ENCODE data around the gene C5orf34. TPM values are rescaled to one million over a fixed set of nuclear protein-coding genes. Genes with fewer than 3 reads are reported as not detected.
A peak's percentile ranks its signal among the peaks of the same experiment; 100 is the strongest.
"Not testable (repeated sequence)": the region's sequence is repeated elsewhere in the genome, so short reads cannot be mapped to it uniquely, and the experiment has no call there.

The C5orf34 gene, protein sequence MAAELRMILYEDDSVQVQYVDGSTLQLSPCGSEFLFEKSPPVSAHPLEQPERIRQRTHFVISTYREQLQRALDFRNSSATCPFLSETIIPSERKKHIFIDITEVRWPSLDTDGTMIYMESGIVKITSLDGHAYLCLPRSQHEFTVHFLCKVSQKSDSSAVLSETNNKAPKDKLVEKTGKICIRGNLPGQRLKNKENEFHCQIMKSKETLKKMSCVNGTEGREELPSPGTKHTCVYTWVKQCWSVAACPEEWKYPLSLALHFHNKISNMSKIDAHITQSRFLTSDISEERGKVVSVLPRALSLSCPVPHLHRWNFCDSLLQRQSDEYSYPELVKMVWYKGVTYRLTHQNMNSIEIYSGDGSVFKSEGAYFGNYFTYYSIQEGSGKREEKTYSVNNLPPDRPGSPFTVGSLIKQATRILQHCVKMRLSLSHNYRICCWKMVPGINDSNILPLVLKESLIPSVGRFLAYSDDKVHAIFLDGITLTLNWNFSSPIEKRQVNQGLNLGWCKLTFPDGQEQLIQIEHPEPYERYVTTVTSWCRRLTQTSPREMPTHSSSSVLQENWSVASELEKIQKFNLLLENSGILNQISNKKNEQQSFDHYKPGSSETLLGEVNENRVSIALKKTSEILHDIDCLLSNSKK
- 1 to 10 TPM; 2.5 to 6.7 (median 3.5) TPM for polyA plus RNA-seq (ENCODE audit: insufficient read length in 10 of 10)
- long read RNA-seq, donor 1, result 0 reads
- long read RNA-seq, donor 2, partial matches to known transcripts, result 0 of 1 reads
- long read RNA-seq, donor 2, other reads (novel, unspliced or antisense), result 0 of 1 reads
- long read RNA-seq, donor 3, result 0 reads
- long read RNA-seq, donor 4, result 0 reads
- long read RNA-seq, donor 5, partial matches to known transcripts, result 0 of 1 reads
- long read RNA-seq, donor 5, other reads (novel, unspliced or antisense), result 0 of 1 reads
- long read RNA-seq, donor 6, result 0 reads
- long read RNA-seq, donor 7, result 0 reads
- long read RNA-seq, donor 8, partial matches to known transcripts, result 0 of 2 reads
- long read RNA-seq, donor 8, other reads (novel, unspliced or antisense), result 0 of 2 reads
- long read RNA-seq, donor 9, result 0 reads

DNA sequence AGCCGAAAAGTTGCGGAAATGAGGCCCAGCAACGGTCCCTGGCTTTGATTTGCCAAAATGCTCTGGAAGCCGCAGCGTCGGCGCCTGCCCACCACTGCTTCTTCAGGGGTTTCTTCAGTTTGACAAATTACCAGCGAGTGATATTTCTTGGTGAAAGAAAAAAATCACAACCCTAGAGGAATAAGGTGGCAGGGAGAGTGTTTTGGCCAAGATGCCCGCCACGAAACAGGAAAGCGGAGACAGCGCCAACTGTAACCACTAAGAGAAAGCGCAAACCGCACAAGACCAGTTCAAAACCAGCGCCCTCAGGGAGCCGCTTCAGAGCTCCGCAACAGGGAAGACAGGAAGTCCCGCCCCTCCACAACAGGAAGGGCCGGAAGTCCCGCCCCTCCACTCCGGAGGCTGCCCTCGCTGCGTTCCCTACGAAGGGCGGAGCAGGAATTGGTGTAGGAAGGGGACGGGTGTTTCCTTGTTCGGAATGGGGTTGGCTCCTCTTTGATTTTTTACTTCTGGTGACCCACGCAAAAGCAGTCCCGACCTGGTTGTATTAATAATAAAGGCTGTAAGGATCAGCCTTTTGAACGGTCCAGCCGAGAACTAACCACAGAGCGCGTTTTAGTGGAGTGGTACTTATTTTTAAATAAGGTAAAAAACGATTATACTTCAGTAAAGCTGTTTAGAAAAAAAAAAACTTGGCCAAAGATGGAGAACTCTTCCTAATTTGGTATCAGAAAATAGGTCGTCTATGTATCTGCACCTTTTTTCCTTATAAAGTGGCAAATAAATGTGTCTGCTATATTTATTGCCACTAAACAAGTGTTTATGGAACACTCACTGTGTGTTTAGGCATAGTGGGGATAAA lies at the start of gene C5orf34:
C5orf34 (minus strand) TSS at position 333 of the 862 bp plus-strand sequence. CDS start 5,809 bp downstream, outside the sequence.
- peak; percentile 96 to 98 (median 97) for DNase-seq

DNA sequence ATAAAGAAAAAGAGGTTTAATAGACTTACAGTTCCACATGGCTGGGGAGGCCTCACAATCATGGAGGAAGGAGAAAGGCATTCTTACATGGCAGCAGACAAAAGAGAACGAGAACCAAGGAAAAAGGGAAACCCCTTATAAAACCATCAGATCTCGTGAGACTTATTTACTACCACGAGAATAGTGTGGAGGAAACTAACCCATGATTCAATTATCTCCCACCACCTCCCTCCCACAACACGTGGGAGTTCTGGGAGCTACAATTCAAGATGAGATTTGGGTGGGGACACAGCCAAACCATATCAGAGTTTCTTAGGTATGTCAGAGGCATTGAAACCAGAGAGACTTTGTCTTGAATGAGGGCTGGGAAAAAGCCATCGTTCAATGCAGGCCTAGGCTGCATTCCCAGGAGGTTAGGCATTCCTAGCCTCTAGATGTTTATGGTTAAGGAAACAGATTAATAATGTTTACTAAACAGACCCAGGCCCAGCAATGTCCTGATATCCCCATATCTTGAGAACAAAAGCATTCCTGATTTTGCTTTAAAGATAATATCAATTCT lies 49.4 kb upstream of the C5orf34 start:
- no peak for DNase-seq

DNA sequence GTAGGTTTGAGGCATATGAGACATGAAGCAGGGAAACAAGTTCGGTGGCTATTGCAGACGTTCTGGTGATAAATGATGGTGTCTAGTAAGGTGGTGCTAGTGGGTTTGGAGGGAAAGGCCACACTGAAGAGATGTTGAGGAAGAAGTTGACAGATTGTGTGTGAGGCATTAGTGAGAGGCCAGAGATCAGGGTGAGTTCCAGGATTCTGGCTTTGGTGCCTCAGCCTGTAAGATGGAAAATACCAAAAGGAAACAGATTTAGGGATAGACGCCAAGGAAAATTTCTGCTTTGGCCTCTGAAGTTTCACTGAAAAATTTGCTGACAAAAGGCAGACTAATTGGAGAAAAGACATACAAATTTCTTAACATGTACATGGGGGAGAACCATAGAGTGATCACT lies 48.4 kb upstream of the C5orf34 start:
- no peak for DNase-seq

DNA sequence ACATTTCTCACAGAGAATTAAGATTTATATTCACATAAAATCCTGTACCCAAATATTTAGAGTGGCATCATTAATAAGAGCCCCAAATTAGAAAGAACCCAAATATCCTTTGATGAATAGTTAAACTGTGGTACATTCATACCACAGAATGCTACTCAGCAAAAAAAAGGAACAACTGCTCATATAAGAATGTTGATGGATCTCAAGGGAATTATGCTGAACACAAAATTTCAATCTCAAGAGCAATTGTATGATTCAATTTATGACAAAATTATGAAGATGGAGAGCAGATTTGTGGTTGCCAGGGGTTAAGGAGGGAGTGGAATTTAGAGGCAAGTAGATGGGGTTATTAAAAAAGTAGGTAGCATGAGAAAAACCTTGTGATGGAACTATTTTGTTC lies 46.4 kb upstream of the C5orf34 start:
- peak in 1 of 3 donors; percentile 25 for DNase-seq

DNA sequence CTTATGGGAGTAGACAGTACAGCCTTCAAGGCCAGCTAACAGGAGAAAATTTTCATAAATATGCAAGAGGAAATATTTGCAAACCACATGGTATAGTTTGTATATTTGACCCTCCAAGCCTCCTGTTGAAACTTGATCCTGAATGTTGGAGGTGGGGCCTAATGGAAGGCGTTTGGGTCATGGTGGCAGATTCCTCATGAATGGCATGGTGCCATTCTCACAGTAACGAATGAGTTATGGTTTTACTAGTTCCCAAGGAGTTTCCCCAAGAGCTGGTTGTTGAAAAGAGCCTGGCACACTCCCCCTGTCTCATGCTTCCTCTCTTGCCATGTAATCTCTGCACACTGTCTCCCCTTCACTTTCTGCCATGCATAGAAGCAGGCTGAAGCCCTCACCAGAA lies 45.2 kb upstream of the C5orf34 start:
- DNase-seq, result peak in 1 of 3 donors; percentile 18

DNA sequence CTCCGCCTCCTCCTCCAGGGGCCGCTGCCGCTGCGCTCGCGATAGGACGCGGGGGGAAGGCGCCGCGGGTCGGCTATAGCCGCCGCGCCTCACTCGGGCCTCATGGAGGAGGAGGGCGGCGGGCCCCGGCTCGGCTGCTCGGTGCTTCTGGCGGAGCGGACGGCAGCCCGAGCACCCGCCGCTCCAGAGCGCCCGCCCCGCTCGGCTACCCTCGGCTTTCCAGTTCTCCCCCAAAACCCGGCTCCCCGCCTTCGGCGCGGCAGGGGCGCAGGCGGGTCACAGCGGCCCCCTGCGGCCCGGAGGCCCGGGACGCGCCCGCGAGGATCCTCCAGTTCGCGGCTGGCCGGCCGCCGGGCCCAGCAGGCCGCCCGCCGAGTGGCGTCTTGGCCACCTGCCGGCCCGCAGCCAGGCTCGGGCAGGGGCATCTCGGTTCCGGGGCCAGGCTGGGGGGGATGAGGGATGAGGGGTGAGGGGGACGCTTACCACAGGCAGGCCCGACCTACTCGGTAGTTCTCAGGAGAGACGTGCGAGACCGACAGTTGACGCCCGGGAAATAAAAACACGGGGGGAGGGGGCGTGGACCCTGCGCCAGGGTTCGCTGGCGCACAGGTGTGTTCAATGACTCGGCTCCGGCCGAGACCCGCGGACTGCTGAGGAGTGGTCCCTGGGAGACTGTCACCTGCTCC lies 42.1 kb upstream of the C5orf34 start, which contains the start of gene PAIP1:
PAIP1 (minus strand) TSS at position 221 of the 686 bp plus-strand sequence. CDS start 231 bp downstream, outside the sequence.
- peak; percentile 86 to 97 (median 90) for DNase-seq

DNA sequence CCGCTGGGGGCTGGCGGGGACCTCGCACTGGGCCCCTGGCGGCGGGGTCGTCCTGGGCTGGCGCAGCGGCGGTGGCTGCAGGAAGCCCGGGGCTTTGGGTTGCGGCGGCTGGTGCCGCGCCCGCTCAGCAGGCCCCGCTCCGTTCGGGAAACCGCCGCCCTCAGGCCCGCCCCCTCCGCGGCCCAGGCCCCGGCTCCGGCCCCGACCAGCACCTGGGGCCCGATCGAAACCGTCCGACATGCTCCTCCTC lies 41.6 kb upstream of the C5orf34 start:
- DNase-seq, result not testable (repeated sequence)

DNA sequence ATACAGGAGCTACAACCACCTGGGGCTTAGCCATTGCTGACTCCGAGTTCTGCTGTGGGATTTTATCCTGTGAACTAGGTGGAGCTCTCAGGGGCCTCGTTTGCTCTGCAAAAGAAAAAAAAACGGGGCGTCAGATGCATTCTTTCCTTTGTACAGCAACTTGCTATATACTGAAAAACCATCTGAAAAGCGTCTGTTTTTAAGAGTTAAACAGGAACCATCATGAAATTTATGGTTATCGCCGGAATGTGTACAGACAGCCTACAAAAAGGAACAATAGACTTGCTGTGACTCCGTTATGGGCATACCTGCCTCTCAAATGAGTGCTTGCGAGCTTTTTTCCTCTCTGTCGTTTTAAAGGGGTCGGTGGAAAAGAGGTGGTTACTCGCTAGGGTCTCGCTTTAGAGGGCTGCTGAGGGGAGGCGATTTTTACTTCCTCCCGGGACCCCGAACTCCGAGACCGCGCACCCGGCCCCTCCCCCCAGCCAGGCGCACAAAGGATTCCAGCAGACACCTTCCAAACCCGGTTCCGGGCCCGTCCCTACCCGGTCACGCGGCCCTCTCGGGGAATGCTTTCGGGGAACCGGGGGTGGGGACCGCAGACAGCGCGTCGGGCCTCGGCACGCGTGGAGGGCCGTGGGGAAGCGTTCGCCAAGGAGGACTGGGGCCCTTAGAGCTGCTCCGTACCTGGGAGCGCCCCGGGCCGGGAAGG lies 41.1 kb upstream of the C5orf34 start:
- peak; percentile 28 to 84 (median 53) for DNase-seq

DNA sequence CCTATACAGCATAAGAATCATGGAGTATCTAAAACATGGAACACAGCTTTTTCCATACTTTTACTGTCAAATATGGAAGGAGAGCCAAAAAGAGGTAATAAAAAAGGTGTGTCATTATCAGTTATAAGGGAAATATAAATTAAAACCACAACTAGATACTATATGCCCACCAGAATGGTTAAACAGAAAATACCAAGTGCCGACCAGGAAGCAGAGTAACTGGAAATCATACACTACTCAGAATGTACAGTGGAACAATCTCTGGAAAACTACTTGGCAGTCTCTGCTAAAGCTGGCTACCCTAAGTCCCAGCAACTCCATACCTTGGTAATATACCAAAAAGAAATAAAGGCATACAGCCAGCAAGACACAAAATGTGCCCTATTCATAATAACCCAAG lies 39.5 kb upstream of the C5orf34 start:
- DNase-seq, result no peak

DNA sequence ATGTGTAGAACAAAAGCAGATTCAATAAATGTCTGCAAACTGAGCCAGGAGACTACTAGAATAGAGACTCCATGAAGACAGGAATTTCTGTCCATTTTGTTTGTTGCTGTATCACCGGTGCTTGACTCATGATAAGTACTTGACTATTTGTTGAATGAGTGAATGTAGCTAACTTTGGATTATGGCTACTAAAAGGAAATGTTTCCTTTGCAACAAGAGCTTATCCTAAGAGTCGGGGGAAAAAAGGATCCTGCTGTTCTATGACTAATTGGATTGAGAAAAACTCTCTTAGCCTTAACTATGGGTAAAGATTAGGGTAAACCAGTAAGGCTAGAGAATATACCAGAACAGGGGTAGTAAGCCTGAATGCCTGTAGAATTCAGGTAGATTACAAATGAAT lies 38.4 kb upstream of the C5orf34 start:
- no peak for DNase-seq

DNA sequence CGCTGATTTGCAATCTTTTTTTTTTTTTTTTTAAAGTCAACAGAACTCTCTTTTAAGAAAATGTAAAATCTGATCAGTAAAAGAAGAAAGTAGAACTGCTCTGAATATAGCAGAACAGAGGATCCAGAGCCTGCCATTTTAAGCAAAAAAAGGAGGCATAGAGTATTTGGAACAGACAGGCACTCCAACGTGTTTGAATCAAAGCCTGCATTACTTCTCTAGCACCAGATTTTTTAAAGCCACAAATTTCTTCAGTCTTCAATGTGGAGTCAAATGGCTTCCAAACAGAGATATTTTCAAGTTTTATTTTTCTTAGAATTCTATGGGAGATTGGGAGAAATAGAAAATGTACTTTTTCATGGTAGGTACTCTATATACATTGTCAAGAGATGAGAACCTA lies 36.8 kb upstream of the C5orf34 start:
- no peak for DNase-seq

DNA sequence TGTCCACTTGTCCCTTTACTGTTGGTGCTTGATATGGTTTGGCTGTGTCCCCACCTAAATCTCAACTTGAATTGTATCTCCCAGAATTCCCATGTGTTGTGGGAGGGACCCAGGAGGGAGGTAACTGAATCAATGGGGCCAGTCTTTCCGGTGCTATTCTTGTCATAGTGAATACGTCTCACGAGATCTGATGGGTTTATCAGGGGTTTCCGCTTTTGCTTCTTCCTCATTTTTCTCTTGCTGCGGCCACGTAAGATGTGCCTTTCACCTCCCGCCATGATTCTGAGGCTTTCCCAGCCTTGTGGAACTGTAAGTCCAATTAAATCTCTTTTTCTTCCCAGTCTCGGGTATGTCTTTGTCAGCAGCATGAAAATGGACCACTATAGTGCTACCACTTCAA lies 34.3 kb upstream of the C5orf34 start:
- DNase-seq, result not testable (repeated sequence)

DNA sequence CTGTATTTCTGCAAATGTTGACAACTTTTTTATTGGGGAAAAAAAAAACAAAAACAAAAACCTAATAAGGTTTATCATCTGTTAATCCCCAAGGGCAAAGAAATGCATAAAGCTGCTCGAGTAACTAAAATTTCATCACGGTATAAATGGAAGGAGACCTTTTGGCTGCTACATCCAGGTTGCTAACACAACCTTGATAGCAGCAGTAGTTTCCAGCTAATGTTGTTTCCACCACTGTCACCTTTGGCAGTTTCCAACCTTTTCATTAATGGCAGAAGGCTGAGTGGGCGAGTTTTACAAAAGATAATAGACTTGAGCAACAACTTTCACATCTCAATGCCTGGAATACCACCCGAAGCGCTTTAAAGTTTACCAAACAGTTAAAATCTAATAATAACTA lies 33.4 kb upstream of the C5orf34 start:
- no peak for DNase-seq

DNA sequence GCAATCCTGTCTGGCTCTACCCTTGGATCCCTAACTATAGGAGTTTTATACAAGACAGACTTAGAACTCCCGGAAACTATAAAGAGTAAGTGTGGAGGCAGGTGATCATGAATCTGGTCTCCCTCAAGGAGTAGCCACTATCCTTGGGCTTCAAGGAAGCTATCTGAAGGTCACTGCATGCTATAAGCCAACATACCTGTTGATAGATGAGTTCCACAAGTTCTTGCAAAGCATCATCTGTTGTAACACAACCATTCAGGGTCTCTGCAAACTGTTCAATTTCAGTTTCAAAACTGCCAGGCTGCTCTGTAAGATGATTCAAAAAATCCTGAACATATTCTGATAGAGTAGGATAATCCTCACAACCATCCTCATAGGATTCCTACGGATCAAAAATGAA lies 32.6 kb upstream of the C5orf34 start:
- DNase-seq, result no peak

DNA sequence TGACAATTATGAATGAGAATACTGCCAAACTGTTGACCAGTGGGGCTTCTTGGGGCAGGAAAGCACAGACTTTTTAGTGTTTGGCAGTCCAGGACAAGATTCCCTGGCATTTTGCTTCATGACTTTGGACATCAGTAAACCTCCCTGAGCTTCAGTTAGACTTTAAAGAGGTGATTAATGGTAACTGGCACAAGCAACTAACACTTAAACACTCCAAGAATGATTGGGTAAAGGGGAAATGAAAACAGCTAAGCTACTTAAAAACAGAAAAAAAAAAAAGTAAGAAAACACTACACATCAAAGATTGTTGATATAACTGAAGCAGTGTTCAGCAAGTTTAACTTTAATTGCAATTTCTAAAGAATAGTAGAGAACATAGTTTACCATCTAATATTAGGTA lies 28.5 kb upstream of the C5orf34 start:
- DNase-seq, result no peak

DNA sequence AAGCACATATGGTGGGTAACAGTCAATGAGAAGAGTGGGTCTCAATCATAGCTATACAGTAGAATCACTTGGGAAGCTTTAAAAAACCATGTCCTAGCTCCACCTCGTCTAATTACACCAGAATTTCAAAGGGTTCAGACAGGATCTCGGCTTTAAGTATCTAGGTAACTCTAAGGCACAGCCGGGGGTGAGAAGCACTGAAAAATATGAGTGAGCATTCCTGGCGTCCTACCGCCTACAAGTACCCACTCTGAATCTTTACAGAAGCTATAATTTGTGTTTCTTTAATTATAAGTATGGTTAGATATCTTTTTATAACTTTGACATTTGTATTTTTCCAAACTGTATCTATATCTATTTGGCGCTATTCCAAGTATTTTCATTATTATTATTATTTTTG lies 25.8 kb upstream of the C5orf34 start:
- DNase-seq, result no peak

DNA sequence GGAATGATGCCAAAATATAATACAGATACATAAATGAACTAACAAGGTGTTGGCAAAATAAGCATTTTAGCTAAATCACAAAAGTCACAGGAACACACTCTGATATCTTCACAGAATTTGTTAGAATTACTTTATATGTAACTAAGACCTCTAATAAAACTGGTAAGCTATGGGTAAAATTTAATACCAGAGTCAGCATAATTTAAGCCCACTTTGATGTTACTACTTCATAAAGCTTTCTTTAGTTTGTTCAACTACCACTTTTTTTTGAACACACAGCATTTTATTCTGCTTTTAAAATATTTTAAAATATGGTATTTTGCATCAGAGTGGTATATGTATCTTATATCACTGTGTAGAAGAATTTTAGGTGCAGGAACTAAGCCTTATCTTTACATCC lies 22.0 kb upstream of the C5orf34 start:
- DNase-seq, result no peak

DNA sequence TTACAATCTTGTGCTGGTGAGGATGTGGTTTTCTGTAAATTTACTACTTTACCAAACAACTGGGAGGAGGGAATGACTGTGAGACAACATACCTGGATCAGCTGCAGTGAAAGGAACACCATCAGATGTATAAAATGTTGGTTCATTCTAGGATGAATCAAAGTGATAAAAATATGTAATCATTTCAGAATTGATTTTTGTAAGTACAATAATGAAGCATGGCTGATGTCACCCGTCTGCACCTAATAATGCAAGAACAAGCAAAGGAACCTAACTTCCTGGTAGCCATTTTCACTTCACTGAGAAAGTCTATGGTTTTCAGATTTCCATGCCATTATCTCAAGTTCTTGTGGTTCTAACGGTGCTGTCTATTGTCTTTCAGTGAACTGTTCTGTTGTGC lies 18.7 kb upstream of the C5orf34 start:
- no peak for DNase-seq

DNA sequence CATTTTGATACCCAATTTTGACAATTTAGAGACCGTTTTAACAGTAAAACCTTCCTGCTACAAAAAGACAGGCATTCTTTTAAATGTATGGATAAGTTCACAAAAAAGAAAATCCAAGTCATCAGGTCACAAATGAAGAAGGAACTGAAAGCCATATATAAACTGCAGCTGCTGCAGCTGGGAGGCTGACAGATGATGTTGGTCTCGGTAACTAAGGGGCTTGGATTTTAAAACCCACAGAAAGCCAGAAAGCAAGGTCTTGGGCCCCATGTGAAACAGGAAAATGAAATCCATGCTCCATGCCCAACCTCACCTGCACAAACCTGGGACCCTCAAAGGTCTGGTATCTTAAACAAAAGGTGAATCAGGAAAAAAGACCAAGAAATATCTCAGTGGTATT lies 15.7 kb upstream of the C5orf34 start:
- no peak for DNase-seq

DNA sequence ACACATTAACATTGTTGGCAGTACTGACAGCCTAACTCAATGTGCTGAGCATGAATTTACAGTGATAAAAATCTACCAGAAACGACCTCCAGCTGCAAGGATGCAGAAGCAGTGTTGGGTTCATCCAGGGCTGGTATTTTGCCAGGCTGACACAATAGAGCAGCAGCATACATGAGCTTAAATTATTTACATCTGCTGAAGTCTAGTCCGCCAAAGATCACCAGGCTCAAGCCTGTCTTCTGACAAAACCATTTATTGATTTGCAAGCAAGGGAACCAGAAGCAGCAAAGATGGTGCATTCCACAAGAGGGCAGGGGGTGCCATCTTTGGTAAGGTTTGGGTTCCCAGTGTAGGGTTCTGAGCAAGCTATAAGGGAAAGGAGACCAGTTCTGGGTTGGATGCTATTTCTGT lies 8.7 kb upstream of the C5orf34 start:
- peak in 2 of 3 donors; percentile 20 to 46 for DNase-seq

Data from muscle of back (tissue), 13 donors.